Transverse colon (tissue), 4 donors: Measurements from ENCODE around the gene MAP1LC3B. TPM values are rescaled to one million over a fixed set of nuclear protein-coding genes. Genes with fewer than 3 reads are reported as not detected.

ENCODE experiments used
- DNase-seq: peaks from one replicate; pipeline ENCODE4 v3.0.0-alpha.2; 2019
- H3K27ac ChIP-seq, 4 donors: fragments of 200-600 bp; sonication (generic); 2 replicates each; pipeline ENCODE4 v1.5.1; 2016 to 2018; ENCODE audit warnings: inconsistent platforms in 4 of 4
- H3K27me3 ChIP-seq: fragments of 200-600 bp; sonication (generic); 2 replicates; pipeline ENCODE4 v1.5.1; 2017; ENCODE audit warnings: inconsistent platforms
- H3K36me3 ChIP-seq, 4 donors: fragments of 200-600 bp; sonication (generic); 2 replicates each; pipeline ENCODE4 v1.5.1; 2017 to 2019; ENCODE audit warnings: inconsistent platforms in 4 of 4
- H3K4me1 ChIP-seq, 4 donors: fragments of 200-600 bp; sonication (generic); 2 replicates each; pipeline ENCODE4 v1.5.1; 2017 to 2020; ENCODE audit warnings: inconsistent platforms in 4 of 4
- H3K4me3 ChIP-seq, 4 donors: fragments of 200-600 bp; sonication (generic); 1 replicate in 1 of 4; 2 replicates in 3 of 4; pipeline versions ENCODE4 v1.5.1 to v1.6.1; 2017 to 2019; ENCODE audit warnings: inconsistent platforms in 4 of 4
- H3K9me3 ChIP-seq, 2 donors: fragments of 200-600 bp; sonication (generic); 2 replicates each; pipeline ENCODE4 v1.5.1; 2017 to 2019; ENCODE audit warnings: inconsistent platforms in 2 of 2
- EP300 ChIP-seq: sonication (generic); formaldehyde crosslinking; IDR thresholded peaks from one replicate; pipeline ENCODE4 v1.6.1; 2017; ENCODE audit warnings: antibody characterized with exemption, low read depth
- POLR2A ChIP-seq: fragments of 450-650 bp; IDR thresholded peaks from one replicate; pipeline ENCODE4 v1.6.1; 2016; ENCODE audit warnings: antibody characterized with exemption, mild to moderate bottlenecking, moderate library complexity
- POLR2AphosphoS5 ChIP-seq, 3 donors: sonication (generic); formaldehyde crosslinking; IDR thresholded peaks; one replicate each; pipeline ENCODE4 v1.6.1; 2016; ENCODE audit warnings: antibody characterized with exemption in 3 of 3
- WGBS, 2 donors: methylation state at CpG; one replicate each; pipeline ENCODE4 v1.1.5; 2018; ENCODE audit warnings: low coverage in 1 of 2; 5-methylcytosine and 5-hydroxymethylcytosine counted together
- in situ Hi-C, 4 donors: fragments of 200-750 bp; cut with MboI; loops; one replicate each; pipeline versions ENCODE4 v1.15.0 to v1.15.1; 2017; ENCODE audit warnings: low sequenced_read_pairs in 3 of 4, low pct_ligation_motif_present in 1 of 4, low pct_unique_long_range_greater_than_20kb in 1 of 4
- intact Hi-C: fragments of 100-400 bp; cut with DNase I; formaldehyde crosslinking; loops from one replicate; pipeline ENCODE4 v1.15.1; 2023; ENCODE audit warnings: low total_unique reads
- total RNA-seq, 4 donors: library from RNA; depleted of rRNA; stranded (reverse); fragments of >200 nt; gene quantifications; one replicate each; pipeline ENCODE4 v1.1.0, GENCODE V29; 2016
- TF ChIP-seq, protein P1 (sequence below), 5 experiments: fragments of 200-600 bp in 3 of 5; fragments of 450-650 bp in 2 of 5; sonication (generic) in 3 of 5; IDR thresholded peaks; 1 replicate in 2 of 5; 2 replicates in 3 of 5; pipeline ENCODE4 v1.5.1; 2016 to 2017; ENCODE audit warnings: antibody characterized with exemption in 5 of 5, inconsistent platforms in 3 of 5, mild to moderate bottlenecking in 2 of 5, moderate library complexity in 1 of 5

MAP1LC3B gene
- total RNA-seq, 4 donors from 2014 or later, result 15.7 to 69.5 (median 39.9) TPM

DNA sequence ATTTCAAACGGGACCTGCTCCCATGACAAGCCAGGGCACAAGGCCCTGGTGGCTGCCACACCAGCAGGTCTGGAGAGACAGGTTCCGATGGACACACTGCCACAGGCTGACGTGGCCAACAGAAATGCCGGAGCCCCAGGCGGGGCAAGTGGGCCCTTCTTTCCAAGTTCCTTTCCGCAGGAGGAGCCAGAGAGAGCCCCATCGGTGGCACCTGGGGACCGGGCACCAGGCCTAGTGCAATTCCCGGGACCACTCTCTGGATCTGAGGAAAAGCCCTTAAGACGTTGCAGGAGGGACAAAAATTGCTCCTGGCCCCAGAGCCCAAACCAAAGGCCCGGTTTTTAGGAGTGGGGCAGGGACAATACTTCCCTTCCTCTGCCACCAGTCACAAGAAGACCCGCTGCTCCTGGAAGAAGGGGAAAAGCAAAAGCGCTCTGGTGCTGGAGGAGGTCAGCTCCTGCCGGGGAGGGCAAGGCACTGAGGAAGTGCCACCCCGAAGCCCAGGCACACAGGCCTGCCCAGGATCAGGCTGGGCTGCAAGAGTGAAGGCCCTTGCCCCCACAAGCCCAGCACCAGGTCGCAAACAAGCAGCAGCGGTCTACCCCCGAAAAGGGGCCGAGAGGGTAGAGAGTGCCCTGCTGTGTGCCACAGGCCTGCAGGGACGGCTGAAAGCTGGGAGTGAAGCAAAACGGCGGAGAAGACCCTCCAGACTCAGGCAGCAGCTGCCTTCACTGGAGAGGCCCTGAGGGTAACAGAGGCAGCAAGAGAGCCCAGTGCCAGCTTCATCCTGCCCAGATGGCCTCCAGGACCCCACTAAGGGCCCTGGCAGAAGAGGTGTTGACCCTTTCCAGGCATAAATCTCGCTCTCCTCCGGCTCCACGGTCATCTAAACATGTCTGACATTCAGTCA lies 29.1 kb downstream of the MAP1LC3B start:
- in situ Hi-C loops, result loop anchor here in 2 of 4 donors (25.0 kb wide), 2 partner anchors 216 to 341 kb away; partner anchors contain the start of gene KLHDC4 (in 1 of the 2)
- no peak overlapping the region for H3K4me3 ChIP-seq

DNA sequence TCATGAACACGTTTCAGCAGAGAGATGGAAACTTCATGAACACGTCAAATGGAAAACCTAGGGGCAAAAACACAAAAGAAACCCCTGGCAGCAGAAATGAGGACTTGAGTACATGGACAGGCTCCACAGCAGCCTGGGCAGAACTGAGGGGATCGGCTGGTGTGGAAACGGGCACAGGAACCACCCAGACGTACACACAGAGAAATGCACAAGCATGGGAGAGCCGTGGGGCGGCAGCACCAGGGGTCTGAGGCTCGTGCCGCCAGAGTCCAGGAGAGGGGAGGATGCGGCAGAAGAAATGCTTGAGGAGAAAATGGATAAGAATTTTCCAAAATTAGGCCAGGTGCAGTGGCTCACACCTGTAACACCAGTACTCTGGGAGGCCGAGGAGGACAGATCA lies 30.0 kb downstream of the MAP1LC3B start:
- Histone ChIP-seq H3K27me3 (no peaks in the 10 kb centered on the region), H3K36me3 (peaks cover 0 to 27% (median 9%) of the 10 kb centered on the region in 4 donors), H3K27ac (no peak overlapping the region), H3K9me3 (no peaks in the 10 kb centered on the region), H3K4me3 (no peak overlapping the region), H3K4me1 (peaks cover 0 to 10% (median 0%) of the 10 kb centered on the region in 4 donors)
- in situ Hi-C loops, result loop anchor here in 2 of 4 donors (25.0 kb wide), 2 partner anchors 215 to 340 kb away; partner anchors contain the start of gene KLHDC4 (in 1 of the 2)
- no peak for TF ChIP-seq EP300
- TF ChIP-seq, protein P1, sequence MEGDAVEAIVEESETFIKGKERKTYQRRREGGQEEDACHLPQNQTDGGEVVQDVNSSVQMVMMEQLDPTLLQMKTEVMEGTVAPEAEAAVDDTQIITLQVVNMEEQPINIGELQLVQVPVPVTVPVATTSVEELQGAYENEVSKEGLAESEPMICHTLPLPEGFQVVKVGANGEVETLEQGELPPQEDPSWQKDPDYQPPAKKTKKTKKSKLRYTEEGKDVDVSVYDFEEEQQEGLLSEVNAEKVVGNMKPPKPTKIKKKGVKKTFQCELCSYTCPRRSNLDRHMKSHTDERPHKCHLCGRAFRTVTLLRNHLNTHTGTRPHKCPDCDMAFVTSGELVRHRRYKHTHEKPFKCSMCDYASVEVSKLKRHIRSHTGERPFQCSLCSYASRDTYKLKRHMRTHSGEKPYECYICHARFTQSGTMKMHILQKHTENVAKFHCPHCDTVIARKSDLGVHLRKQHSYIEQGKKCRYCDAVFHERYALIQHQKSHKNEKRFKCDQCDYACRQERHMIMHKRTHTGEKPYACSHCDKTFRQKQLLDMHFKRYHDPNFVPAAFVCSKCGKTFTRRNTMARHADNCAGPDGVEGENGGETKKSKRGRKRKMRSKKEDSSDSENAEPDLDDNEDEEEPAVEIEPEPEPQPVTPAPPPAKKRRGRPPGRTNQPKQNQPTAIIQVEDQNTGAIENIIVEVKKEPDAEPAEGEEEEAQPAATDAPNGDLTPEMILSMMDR (IDR thresholded peaks at IDR 0.05), result no peak
- no peak for TF ChIP-seq POLR2A
- TF ChIP-seq POLR2AphosphoS5 (IDR thresholded peaks at IDR 0.05), result no peak
- WGBS, 2 donors, result 88 to 95% methylated on average over 2 to 11 of the region's 11 CpGs
- intact Hi-C loops, result loop anchor here (10.0 kb wide), 1 partner anchor 223 kb away; no protein-coding TSS in a partner anchor
- DNase-seq, result no peak

More for the DNA sequence above, 29.1 kb downstream of the MAP1LC3B start:
- intact Hi-C loops, result loop anchor here (10.0 kb wide), 1 partner anchor 224 kb away; no protein-coding TSS in a partner anchor
- DNase-seq, result no peak
- Histone ChIP-seq H3K27ac (no peak overlapping the region), H3K9me3 (no peaks in the 10 kb centered on the region), H3K36me3 (peaks cover 0 to 33% (median 11%) of the 10 kb centered on the region in 4 donors), H3K4me1 (peaks cover 0 to 10% (median 0%) of the 10 kb centered on the region in 4 donors), H3K27me3 (no peaks in the 10 kb centered on the region)
- TF ChIP-seq, protein P1 (IDR thresholded peaks at IDR 0.05), result peak in 1 of 5 experiments; percentile 4
- TF ChIP-seq POLR2A, result no peak
- 94 to 100% methylated on average over 4 to 25 of the region's 25 CpGs for WGBS, 2 donors

DNA sequence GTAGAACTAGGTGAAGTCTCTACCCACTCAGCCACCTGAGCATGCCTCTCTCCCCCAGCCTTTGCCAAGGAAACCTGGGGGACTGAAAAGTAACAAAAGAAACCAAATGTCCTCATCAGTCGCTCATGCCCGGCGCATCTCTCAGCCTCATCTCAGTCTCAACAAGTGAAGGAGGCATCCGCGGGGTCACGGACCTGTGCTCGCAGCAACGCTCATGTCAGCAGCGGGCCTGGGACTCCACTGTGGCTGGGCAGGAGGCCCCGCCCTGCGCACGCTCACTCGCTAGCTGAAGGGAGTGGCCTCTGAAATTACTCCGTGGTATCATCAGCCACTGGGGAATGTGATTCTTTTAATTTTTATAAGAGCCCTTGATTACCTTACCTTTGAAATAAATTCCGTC lies 31.3 kb downstream of the MAP1LC3B start:
- no peaks in the 10 kb centered on the region for H3K9me3 ChIP-seq
- TF ChIP-seq EP300 (no peak), POLR2AphosphoS5 (IDR thresholded peaks at IDR 0.05) (no peak), POLR2A (no peak)
- TF ChIP-seq, protein P1 (IDR thresholded peaks at IDR 0.05), result no peak
- H3K36me3 ChIP-seq, result peaks cover 0 to 26% (median 7%) of the 10 kb centered on the region in 4 donors

DNA sequence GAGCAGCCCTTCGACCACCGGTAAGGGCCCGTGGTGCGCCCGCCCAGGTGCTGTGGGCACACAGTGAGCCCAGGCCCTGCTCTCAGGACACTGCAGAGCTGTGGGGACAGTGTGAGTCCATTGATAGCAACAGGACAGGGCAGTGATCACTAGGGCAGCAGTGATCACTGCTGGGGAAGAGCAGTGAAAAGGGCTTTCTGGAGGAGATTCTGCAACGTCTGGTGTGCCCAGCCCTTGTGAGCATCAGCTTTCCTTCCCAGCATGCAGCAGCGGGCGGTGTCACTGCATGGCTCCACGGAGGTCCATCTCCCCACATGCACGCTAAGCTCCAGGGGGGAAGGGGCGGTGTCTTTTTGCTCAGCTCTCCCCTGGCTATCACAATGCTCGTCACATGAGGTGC lies 32.1 kb downstream of the MAP1LC3B start:
- intact Hi-C loops (loop anchor here (10.0 kb wide), 1 partner anchor 221 kb away; no protein-coding TSS in a partner anchor), in situ Hi-C loops (loop anchor here in 2 of 4 donors (25.0 kb wide), 2 partner anchors 213 to 338 kb away; partner anchors contain the start of gene KLHDC4 (in 1 of the 2))
- WGBS, 2 donors, result 90% methylated on average over 12 of the region's 12 CpGs; no CpG with 5 or more reads in 1 of the 2 donors
- Histone ChIP-seq H3K27ac (no peak overlapping the region), H3K9me3 (no peaks in the 10 kb centered on the region), H3K27me3 (no peaks in the 10 kb centered on the region), H3K4me3 (no peak overlapping the region), H3K4me1 (no peaks in the 10 kb centered on the region), H3K36me3 (peaks cover 0 to 28% (median 7%) of the 10 kb centered on the region in 4 donors)
- no peak for DNase-seq
- TF ChIP-seq, protein P1 (IDR thresholded peaks at IDR 0.05), result no peak
- TF ChIP-seq EP300 (no peak), POLR2AphosphoS5 (IDR thresholded peaks at IDR 0.05) (no peak), POLR2A (no peak)

More for the DNA sequence above, 31.3 kb downstream of the MAP1LC3B start:
- no peak overlapping the region for H3K4me3 ChIP-seq
- no peak overlapping the region for H3K27ac ChIP-seq
- 93 to 100% methylated on average over 1 to 15 of the region's 15 CpGs for WGBS, 2 donors
- DNase-seq, result no peak
- intact Hi-C loops (loop anchor here (10.0 kb wide), 1 partner anchor 221 kb away; no protein-coding TSS in a partner anchor), in situ Hi-C loops (loop anchor here in 2 of 4 donors (25.0 kb wide), 2 partner anchors 214 to 339 kb away; partner anchors contain the start of gene KLHDC4 (in 1 of the 2))
- H3K4me1 ChIP-seq, result peaks cover 0 to 7% (median 0%) of the 10 kb centered on the region in 4 donors
- H3K27me3 ChIP-seq, result no peaks in the 10 kb centered on the region
